GM12872 (cell line): ENCODE data around the gene H6PD.

Experiments
- CTCF ChIP-seq: IDR thresholded peaks from 3 replicates; pipeline ENCODE4 v1.5.1; 2011; ENCODE audit warnings: low read depth, mild to moderate bottlenecking, low read length, moderate library complexity; ENCODE audit not compliant: insufficient read depth

The H6PD gene

GRCh38 chr1:9263276-9263855 lies 28.8 kb downstream of the H6PD start:
- no peak for TF ChIP-seq CTCF

GRCh38 chr1:9263984-9264872 lies 29.7 kb downstream of the H6PD start:
- TF ChIP-seq CTCF = no peak

- no peak for TF ChIP-seq CTCF
These were observed 30.5 kb downstream of the H6PD start for GRCh38 chr1:9265037-9265436.

- no peak for TF ChIP-seq CTCF
These were observed 31.4 kb downstream of the H6PD start for GRCh38 chr1:9265968-9266367.

- no peak for TF ChIP-seq CTCF
These were observed 32.7 kb downstream of the H6PD start for GRCh38 chr1:9267352-9267686.

- no peak for TF ChIP-seq CTCF
These were observed 33.4 kb downstream of the H6PD start for GRCh38 chr1:9267827-9268581.

- no peak for TF ChIP-seq CTCF
These were observed 34.5 kb downstream of the H6PD start for GRCh38 chr1:9269078-9269501.
